ENCODE data around the gene MAP7D2.

- no peak for TF ChIP-seq POLR2AphosphoS5 (IDR thresholded peaks at IDR 0.05; ENCODE audit: low read depth, low read length)
- no peak for TF ChIP-seq POLR2A (IDR thresholded peaks at IDR 0.05; ENCODE audit: low read depth, low read length)
- TF ChIP-seq TAF1 (IDR thresholded peaks at IDR 0.05; ENCODE audit: low read depth, low read length): no peak
- no peak for TF ChIP-seq POU2F2 (IDR thresholded peaks at IDR 0.05; ENCODE audit: low read depth, low read length)
Measured at GRCh38 chrX:20101934-20102581, 14.6 kb downstream of the MAP7D2 start.
